DMS114 treated with DMSO at 0.1 percent for 48 hours (cell line): ENCODE data around the gene FKBP1B.
"Not testable (repeated sequence)": the region's sequence is repeated elsewhere in the genome, so short reads cannot be mapped to it uniquely, and the experiment has no call there.

Source experiments
- DNase-seq: peaks from one replicate; lab custom pipeline; 2025; ENCODE audit not compliant: unreplicated experiment; lab: John Stamatoyannopoulos, UW

Gene FKBP1B

DNA sequence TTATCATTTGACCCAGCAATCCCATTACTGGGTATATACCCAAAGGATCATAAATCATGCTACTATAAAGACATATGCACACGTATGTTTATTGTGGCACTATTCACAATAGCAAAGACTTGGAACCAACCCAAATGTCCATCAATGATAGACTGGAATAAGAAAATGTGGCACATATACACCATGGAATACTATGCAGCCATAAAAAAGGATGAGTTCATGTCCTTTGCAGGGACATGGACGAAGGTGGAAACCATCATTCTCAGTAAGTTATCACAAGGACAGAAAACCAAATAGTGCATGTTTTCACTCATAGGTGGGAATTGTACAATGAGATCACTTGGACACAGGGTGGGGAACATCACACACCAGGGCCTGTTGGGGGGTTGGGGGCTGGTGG is 51.2 kb downstream of the FKBP1B start:
- not testable (repeated sequence) for DNase-seq

GRCh38 chr2:24101992-24102391 is 52.5 kb downstream of the FKBP1B start:
- DNase-seq: no peak

GRCh38 chr2:24102677-24103076 is 53.1 kb downstream of the FKBP1B start:
- DNase-seq: no peak

GRCh38 chr2:24104110-24104650 is 54.6 kb downstream of the FKBP1B start:
- no peak for DNase-seq

DNA sequence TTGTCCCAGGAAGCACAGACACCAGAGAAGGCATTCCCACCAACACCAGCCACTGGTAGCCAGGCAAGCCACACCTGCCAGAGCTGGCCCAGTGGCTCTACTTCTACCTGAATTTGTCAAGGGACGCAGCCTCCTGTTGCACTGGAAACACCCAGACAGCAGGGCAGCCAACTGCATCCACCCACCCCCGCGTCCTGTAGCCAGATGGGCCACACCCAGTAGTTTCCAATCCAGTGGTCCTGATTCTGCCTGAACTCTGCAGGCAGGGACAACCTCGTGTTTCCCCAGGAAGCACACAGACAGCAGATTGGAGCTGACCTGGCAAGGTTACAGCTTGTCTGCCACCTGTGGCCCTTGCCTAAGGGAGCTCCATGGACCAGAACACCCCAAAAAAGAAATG is 55.4 kb downstream of the FKBP1B start:
- no peak for DNase-seq

- DNase-seq: no peak
Measured at GRCh38 chr2:24105816-24106215, 56.3 kb downstream of the FKBP1B start.

GRCh38 chr2:24106786-24107185 is 57.2 kb downstream of the FKBP1B start:
- no peak for DNase-seq

GRCh38 chr2:24107336-24107735 is 57.8 kb downstream of the FKBP1B start:
- no peak for DNase-seq

DNA sequence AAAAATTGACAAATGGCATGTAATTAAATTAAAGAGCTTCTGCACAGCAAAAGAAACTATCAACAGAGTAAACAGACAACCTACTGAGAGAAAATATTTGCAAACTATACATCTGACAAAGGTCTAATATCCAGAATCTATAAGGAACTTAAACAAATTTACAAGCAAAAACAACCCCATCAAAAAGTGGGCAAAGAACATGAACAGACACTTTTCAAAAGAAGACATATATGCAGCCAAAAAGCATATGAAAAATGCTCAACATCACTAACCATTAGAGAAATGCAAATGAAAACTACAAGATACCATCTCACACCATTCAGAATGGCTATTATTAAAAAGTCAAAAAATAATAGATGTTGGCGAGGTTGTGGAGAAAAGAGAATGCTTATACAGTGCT is 59.9 kb downstream of the FKBP1B start:
- not testable (repeated sequence) for DNase-seq

- DNase-seq: no peak
Measured at GRCh38 chr2:24110660-24111303, 61.2 kb downstream of the FKBP1B start.

DNA sequence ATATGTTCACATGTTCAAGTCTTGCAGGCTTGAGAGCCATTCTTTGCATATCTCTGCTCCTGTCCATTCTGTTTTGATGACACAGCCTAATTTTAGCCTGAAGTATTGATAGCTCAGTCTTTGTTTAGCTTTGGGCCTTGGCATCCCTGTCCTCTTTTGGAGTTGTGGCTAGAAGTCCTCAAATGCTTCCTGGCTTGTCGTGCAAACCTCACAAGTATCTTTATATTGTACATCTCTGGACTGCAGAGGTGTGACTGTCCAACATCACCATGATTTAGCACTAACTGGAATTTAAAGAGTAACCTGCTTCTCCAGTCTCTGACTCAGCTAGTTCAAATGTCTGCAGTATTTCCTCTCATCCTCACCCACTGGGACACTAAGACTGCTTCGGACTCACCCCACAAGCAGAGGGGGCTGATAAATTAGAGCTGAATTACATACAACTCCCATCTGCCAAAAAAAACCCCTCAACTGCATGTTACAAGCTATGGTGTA is 61.9 kb downstream of the FKBP1B start:
- no peak for DNase-seq
